HFF-Myc (cell line): ENCODE results near the gene FSTL5.

Experiments
- DNase-seq: peaks from one replicate; pipeline ENCODE4 v3.0.0-alpha.2; 2011; ENCODE audit warnings: low read depth; ENCODE audit errors: extremely low read depth
- H3K4me3 ChIP-seq: replicated peaks from 2 replicates; pipeline ENCODE4 v1.5.1; 2011; ENCODE audit warnings: low read depth, mild to moderate bottlenecking, control low read depth, low read length
- CTCF ChIP-seq: IDR thresholded peaks from 2 replicates; pipeline ENCODE4 v1.5.1; 2012; ENCODE audit warnings: mild to moderate bottlenecking, low read depth, low read length, control low read depth; ENCODE audit errors: missing control alignments

Gene FSTL5

GRCh38 chr4:161906836-161907589 is 256.8 kb downstream of the FSTL5 start:
- no peak for TF ChIP-seq CTCF
- DNase-seq, result no peak
- no peak overlapping the region for H3K4me3 ChIP-seq

DNA sequence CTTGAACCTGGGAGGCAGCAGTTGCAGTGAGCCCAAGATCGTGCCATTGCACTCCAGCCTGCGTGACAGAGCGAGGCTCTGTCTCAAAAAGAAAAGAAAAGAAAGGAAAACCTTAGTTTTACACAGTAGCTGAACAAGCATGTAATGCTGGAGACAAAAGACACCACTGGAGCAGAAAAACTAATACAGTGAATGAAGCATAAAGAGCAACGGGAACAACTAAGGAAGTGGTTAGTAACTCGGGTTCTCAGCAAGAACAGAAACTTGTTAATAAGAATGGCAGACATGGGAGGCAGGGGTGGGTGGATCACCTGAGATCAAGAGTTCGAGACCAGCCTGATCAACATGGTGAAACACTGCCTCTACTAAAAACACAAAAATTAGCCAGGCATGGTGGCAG is 263.7 kb downstream of the FSTL5 start:
- no peak for TF ChIP-seq CTCF
- no peak overlapping the region for H3K4me3 ChIP-seq
- no peak for DNase-seq

- H3K4me3 ChIP-seq, result no peak overlapping the region
- DNase-seq, result no peak
- no peak for TF ChIP-seq CTCF
Observed at GRCh38 chr4:161894493-161895167, 269.2 kb downstream of the FSTL5 start.

DNA sequence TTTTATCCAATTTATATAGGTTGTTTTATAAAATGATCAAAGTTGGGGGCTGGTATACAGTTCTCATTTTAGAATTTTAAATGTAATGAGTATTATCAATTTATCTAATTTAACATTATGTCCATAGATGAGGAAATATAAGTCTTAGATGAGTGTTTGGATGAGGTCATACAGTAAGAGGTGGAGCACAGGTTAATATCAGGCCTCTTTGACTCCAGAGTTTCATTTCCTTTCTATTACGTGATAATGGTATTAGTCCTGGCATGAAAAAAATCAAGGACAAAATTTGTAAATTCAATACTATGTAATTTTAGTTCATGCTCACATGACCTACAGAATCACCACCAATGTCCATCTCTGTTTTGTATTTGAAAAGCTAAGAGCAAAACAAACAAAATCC is 269.8 kb downstream of the FSTL5 start:
- no peak overlapping the region for H3K4me3 ChIP-seq
- TF ChIP-seq CTCF, result no peak
- no peak for DNase-seq

- no peak for TF ChIP-seq CTCF
- H3K4me3 ChIP-seq, result no peak overlapping the region
- no peak for DNase-seq
Observed at GRCh38 chr4:161893566-161893965, 270.2 kb downstream of the FSTL5 start.

- no peak for TF ChIP-seq CTCF
- H3K4me3 ChIP-seq, result no peak overlapping the region
- no peak for DNase-seq
Observed at GRCh38 chr4:161892951-161893350, 270.8 kb downstream of the FSTL5 start.
